ENCODE data around the gene GNB1.

The GNB1 gene

DNA sequence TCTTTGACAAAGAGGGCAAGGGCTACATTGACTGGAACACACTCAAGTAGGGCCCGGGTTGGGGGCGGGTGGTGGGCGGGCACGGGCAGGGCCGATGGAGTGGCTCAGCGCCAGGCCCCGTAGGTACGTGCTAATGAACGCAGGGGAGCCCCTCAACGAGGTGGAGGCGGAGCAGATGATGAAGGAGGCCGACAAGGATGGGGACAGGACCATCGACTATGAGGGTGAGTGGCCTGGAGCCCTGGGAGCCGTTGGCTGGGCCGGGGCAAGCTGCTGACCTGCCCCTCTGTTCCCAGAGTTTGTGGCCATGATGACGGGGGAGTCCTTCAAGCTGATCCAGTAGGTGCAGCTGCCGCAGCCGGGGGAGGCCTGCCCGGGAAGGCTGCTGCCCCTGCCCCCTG is 26.0 kb upstream of the GNB1 start:
- 90 to 91% methylated on average over 7 to 19 of the region's 19 CpGs for WGBS, 2 experiments (ENCODE audit: insufficient coverage in 2 of 2)
- Histone ChIP-seq H3K4me1 (ENCODE audit: control insufficient read depth, insufficient read depth, low read length, poor library complexity, severe bottlenecking) (no peaks in the 10 kb centered on the region), H3K4me3 (ENCODE audit: extremely low read depth, insufficient read depth, low read length, poor library complexity, severe bottlenecking) (no peak overlapping the region), H3K9me3 (ENCODE audit: control insufficient read depth, low read length) (no peaks in the 10 kb centered on the region), H3K36me3 (ENCODE audit: control insufficient read depth, insufficient read depth, low read length) (no peaks in the 10 kb centered on the region), H3K27ac (ENCODE audit: low read depth, low read length, severe bottlenecking) (no peak overlapping the region)

GRCh38 chr1:1915911-1916840 is 25.3 kb upstream of the GNB1 start:
- Histone ChIP-seq H3K4me3 (ENCODE audit: extremely low read depth, insufficient read depth, low read length, poor library complexity, severe bottlenecking) (no peak overlapping the region), H3K9me3 (ENCODE audit: control insufficient read depth, low read length) (no peaks in the 10 kb centered on the region), H3K27ac (ENCODE audit: low read depth, low read length, severe bottlenecking) (no peak overlapping the region), H3K36me3 (ENCODE audit: control insufficient read depth, insufficient read depth, low read length) (no peaks in the 10 kb centered on the region), H3K4me1 (ENCODE audit: control insufficient read depth, insufficient read depth, low read length, poor library complexity, severe bottlenecking) (no peaks in the 10 kb centered on the region)
- WGBS, 2 experiments (ENCODE audit: insufficient coverage in 2 of 2) = 93 to 96% methylated on average over 22 to 23 of the region's 23 CpGs

DNA sequence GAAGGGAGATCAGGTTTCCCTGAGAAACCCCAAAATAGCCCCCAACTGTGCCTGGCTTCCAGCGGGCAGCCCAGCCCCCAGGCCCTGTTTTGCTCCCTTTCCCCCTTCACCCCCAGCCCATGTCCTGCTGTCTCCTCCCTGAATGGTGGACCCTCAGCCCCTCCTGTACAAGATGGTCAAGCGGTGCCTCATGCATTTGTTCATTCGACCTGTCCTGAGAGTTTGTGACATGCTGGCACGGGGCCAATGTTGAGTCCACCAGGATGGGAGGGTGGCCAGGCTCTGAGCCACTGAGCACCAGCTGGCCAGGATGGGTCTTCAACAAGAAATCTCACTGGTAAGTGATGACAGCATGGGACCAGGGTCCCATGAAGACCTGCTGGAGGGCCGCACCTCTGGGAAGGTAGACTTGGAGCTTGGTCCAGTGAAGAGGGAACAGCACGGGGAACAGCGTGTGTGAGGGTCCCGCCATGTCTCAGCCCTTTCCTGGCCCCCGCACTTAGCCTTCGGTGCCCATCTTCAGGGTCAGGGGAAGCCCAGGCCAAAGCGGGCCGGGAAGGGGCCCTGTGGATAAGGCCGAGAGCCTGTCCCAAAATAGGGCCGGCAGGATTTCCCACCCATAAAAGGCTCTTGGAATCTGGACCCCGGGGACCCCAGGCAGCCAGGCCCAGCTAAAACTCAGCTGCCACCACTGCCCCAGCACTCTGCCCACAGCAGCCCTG is 24.2 kb upstream of the GNB1 start, which contains the start of gene CALML6:
Gene CALML6 (plus strand): TSS at position 290 of the 722 bp plus-strand sequence. CDS start 21 bp downstream, at position 311.
- WGBS, 2 experiments (ENCODE audit: insufficient coverage in 2 of 2) = 91 to 95% methylated on average over 13 to 14 of the region's 15 CpGs
- Histone ChIP-seq H3K36me3 (ENCODE audit: control insufficient read depth, insufficient read depth, low read length) (no peaks in the 10 kb centered on the region), H3K4me1 (ENCODE audit: control insufficient read depth, insufficient read depth, low read length, poor library complexity, severe bottlenecking) (no peaks in the 10 kb centered on the region), H3K27ac (ENCODE audit: low read depth, low read length, severe bottlenecking) (no peak within 1 kb of the TSS), H3K9me3 (ENCODE audit: control insufficient read depth, low read length) (no peaks in the 10 kb centered on the region), H3K4me3 (ENCODE audit: extremely low read depth, insufficient read depth, low read length, poor library complexity, severe bottlenecking) (no peak within 1 kb of the TSS)

DNA sequence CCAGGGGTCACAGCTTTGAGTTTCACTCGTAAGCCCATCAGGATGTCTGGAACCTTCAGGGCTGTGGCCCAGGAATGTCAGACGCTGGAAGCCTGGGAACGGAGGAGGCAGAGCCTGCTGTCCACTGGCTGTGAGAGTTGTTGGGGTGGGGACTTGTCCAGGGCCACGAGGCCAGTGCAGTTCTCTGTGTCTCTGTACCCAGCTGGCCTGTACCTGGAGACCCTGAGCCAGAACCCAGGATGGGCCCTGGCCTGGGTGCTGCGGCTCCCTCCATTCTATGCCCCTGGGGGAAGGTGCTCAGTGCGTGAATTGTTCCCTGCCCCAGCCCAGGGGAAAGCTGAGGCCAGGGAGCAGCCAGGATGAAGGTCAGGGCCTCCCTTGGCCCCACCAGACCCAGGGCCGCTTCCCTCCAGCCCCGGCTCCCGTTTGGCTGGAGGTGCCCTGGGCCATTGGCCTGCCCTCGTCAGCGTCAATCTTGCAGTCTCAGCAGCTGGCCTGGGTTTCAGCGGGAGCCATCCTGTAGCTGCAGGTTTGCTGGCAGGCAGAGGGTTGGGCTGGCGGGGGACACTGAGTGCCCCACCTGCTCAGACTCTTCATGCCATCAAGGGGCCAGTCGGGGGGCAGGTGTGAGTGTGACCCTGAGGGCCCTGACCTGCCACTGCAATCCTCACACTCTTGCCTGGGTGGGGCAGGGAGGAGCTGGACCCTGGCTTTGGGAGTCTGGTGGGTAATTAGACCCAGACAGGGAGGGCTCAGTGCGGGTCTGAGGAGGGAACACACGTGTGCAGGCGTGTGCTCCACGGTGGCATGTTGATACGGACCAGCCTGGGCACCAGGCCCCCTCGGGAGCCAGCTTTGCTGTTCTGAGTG is 23.4 kb upstream of the GNB1 start:
- Histone ChIP-seq H3K4me1 (ENCODE audit: control insufficient read depth, insufficient read depth, low read length, poor library complexity, severe bottlenecking) (no peaks in the 10 kb centered on the region), H3K9me3 (ENCODE audit: control insufficient read depth, low read length) (no peaks in the 10 kb centered on the region), H3K36me3 (ENCODE audit: control insufficient read depth, insufficient read depth, low read length) (no peaks in the 10 kb centered on the region), H3K4me3 (ENCODE audit: extremely low read depth, insufficient read depth, low read length, poor library complexity, severe bottlenecking) (no peak overlapping the region), H3K27ac (ENCODE audit: low read depth, low read length, severe bottlenecking) (no peak overlapping the region)
- 82 to 83% methylated on average over 16 to 18 of the region's 20 CpGs for whole genome bisulfite sequencing, 2 experiments (ENCODE audit: insufficient coverage in 2 of 2)

GRCh38 chr1:1911350-1912041 is 20.6 kb upstream of the GNB1 start:
- Histone ChIP-seq H3K36me3 (ENCODE audit: control insufficient read depth, insufficient read depth, low read length) (no peaks in the 10 kb centered on the region), H3K9me3 (ENCODE audit: control insufficient read depth, low read length) (no peaks in the 10 kb centered on the region), H3K4me3 (ENCODE audit: extremely low read depth, insufficient read depth, low read length, poor library complexity, severe bottlenecking) (no peak overlapping the region), H3K27ac (ENCODE audit: low read depth, low read length, severe bottlenecking) (no peak overlapping the region), H3K4me1 (ENCODE audit: control insufficient read depth, insufficient read depth, low read length, poor library complexity, severe bottlenecking) (peaks cover 11% of the 10 kb centered on the region)
- 91 to 93% methylated on average over 7 to 11 of the region's 13 CpGs for WGBS, 2 experiments (ENCODE audit: insufficient coverage in 2 of 2)

DNA sequence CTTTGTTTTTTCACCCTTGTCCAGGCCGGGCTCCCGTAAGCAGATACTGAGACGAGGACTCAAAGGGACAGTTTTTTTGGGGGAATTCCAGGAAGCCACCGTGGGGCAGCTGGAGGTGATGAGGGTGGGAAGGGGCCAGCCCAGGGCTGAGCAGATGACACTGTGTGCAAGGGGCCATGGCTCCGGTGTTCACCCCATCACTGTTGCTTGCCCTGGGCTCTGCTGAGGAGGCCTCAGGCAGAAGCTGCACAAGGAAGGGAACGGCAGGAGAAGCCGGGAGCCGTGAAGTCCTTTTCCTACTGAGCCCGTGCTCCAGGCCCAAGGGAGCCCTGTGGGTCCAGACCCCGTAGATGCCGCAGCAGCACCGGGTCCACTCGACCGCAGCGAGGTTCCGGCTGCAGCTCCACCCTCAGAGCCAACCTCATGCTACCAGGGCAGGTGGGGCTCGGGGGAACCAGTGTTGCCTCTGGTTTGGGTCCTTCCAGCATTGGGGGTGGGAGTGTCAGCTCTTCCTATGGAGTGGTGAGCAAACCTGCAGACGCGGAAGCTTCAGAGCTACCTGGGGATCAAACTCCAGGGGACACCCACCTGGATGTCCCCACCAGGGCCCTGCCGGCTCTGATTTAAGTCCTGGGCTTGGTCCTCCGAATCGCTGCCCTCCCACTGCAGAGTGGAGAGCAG is 19.9 kb upstream of the GNB1 start:
- 94 to 96% methylated on average over 12 to 22 of the region's 22 CpGs for WGBS, 2 experiments (ENCODE audit: insufficient coverage in 2 of 2)
- Histone ChIP-seq H3K4me1 (ENCODE audit: control insufficient read depth, insufficient read depth, low read length, poor library complexity, severe bottlenecking) (peaks cover 11% of the 10 kb centered on the region), H3K9me3 (ENCODE audit: control insufficient read depth, low read length) (no peaks in the 10 kb centered on the region), H3K27ac (ENCODE audit: low read depth, low read length, severe bottlenecking) (no peak overlapping the region), H3K36me3 (ENCODE audit: control insufficient read depth, insufficient read depth, low read length) (no peaks in the 10 kb centered on the region), H3K4me3 (ENCODE audit: extremely low read depth, insufficient read depth, low read length, poor library complexity, severe bottlenecking) (no peak overlapping the region)

GRCh38 chr1:1910033-1910465 is 19.2 kb upstream of the GNB1 start:
- 80 to 100% methylated on average over 2 of the region's 6 CpGs for WGBS, 2 experiments (ENCODE audit: insufficient coverage in 2 of 2)
- Histone ChIP-seq H3K36me3 (ENCODE audit: control insufficient read depth, insufficient read depth, low read length) (no peaks in the 10 kb centered on the region), H3K4me3 (ENCODE audit: extremely low read depth, insufficient read depth, low read length, poor library complexity, severe bottlenecking) (peak overlapping the region; percentile 57), H3K9me3 (ENCODE audit: control insufficient read depth, low read length) (no peaks in the 10 kb centered on the region), H3K4me1 (ENCODE audit: control insufficient read depth, insufficient read depth, low read length, poor library complexity, severe bottlenecking) (peaks cover 11% of the 10 kb centered on the region), H3K27ac (ENCODE audit: low read depth, low read length, severe bottlenecking) (peak overlapping the region; percentile 57)

DNA sequence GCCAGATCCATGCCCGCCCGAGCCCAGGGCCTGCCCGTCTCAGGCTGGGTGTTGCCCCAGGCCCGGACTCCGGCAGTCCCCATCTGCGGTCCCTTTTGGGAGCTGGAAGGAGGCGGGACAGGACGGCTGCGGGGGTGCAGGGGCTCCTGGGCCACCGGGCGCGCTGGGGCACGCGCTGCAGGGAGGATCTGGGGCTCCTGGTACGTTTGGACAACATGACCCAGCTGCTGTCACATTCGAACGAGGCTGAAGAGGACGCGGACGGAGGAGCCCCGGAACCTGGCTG is 17.6 kb upstream of the GNB1 start:
- H3K27ac ChIP-seq (ENCODE audit: low read depth, low read length, severe bottlenecking) = no peak overlapping the region
- WGBS, 2 experiments (ENCODE audit: insufficient coverage in 2 of 2) = 24 to 26% methylated on average over 21 of the region's 21 CpGs

DNA sequence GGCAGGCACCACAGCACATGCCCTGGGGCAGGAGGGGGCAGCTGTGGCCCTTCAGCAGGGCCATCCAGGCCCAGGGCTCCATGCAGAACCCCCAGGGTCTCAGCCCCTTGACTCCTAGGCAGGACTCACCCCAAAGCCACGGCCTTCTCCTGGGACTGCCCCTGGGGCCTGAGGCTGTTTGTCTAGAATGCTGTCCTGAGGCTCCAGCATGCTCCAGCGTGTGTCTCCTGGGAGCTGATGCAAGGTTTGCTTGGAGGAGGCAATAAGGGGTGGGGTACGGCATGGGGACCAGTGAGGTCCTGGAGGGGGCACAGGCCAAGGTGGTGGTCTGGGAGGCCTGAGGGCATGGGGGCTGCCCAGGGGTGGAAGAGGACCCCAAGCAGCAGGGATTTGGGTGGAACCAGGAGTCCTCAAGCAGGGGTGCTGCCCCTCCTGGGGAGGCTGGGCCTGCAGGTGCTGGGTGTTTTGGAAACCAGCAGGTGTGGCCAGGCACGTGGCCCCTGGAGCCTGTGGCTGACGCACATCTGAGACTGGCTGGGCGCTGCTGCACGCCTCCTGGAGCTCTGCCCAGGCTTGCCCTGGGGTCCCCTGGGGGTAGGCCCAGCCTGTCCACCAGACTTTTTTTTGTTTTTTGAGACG is 16.3 kb upstream of the GNB1 start:
- no peaks in the 10 kb centered on the region for H3K36me3 ChIP-seq (ENCODE audit: control insufficient read depth, insufficient read depth, low read length)
- H3K4me3 ChIP-seq (ENCODE audit: extremely low read depth, insufficient read depth, low read length, poor library complexity, severe bottlenecking) = no peak overlapping the region
- WGBS, 2 experiments (ENCODE audit: insufficient coverage in 2 of 2) = 92 to 97% methylated on average over 6 to 8 of the region's 8 CpGs
- no peaks in the 10 kb centered on the region for H3K9me3 ChIP-seq (ENCODE audit: control insufficient read depth, low read length)
- H3K4me1 ChIP-seq (ENCODE audit: control insufficient read depth, insufficient read depth, low read length, poor library complexity, severe bottlenecking) = peaks cover 11% of the 10 kb centered on the region
- H3K27ac ChIP-seq (ENCODE audit: low read depth, low read length, severe bottlenecking) = no peak overlapping the region

More for the DNA sequence above, 17.6 kb upstream of the GNB1 start:
- H3K9me3 ChIP-seq (ENCODE audit: control insufficient read depth, low read length) = no peaks in the 10 kb centered on the region
- H3K36me3 ChIP-seq (ENCODE audit: control insufficient read depth, insufficient read depth, low read length) = no peaks in the 10 kb centered on the region
- peak overlapping the region; percentile 57 for H3K4me3 ChIP-seq (ENCODE audit: extremely low read depth, insufficient read depth, low read length, poor library complexity, severe bottlenecking)
- peaks cover 11% of the 10 kb centered on the region for H3K4me1 ChIP-seq (ENCODE audit: control insufficient read depth, insufficient read depth, low read length, poor library complexity, severe bottlenecking)
